Measurements from ENCODE around the gene KCND1.

Gene KCND1

DNA sequence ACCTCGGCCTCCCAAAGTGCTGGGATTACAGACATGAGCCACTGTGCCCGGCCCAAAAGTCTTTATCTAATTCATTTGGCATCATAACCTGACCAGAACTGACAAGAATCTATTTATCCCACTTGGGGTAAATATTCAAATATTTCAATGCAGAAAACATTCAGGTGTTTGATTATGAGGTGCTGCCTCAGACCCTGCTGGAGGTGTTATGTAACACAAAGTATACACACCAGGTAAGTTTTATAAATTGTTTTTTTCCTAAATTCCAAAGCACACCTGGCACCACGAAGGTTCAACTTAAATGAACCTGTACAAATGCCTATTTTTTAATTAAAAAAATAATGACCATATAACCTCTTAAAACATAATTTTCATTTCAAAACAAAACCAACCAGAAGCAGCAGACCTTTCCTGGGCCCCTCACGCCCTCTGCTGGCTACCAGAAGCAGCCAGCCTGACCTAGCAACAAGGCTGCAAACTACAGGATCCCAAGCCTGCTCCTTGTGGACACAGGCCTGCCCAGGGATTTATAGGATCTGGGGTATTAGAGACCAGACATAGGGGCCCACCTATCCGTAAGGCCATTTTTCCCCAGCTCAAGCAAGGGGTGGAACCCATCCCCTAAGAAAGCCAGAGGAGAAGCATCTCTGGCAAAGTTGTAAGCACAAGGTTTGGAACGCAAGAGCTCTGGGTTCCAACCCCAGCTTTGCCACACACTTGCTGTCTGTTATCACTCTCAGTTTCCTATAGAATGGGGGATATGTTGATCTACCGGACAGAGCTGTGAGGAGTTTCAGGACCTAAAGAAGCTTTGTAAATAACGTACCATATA lies 25.9 kb downstream of the KCND1 start:
- Histone ChIP-seq H3K36me3 (ENCODE audit: insufficient read depth, insufficient read length, low read length) (peaks cover 61% of the 10 kb centered on the region), H3K4me1 (ENCODE audit: insufficient read depth, insufficient read length) (peaks cover 9% of the 10 kb centered on the region), H3K27me3 (ENCODE audit: insufficient read depth, insufficient read length) (no peaks in the 10 kb centered on the region), H3K9me3 (ENCODE audit: insufficient read depth, low read length) (no peaks in the 10 kb centered on the region), H3K9ac (ENCODE audit: insufficient read length, low read depth) (no peak overlapping the region), H3K4me3 (ENCODE audit: insufficient read length, low read depth) (no peak overlapping the region)
- DNase-seq (ENCODE audit: low read depth, low spot score), result no peak
- TF ChIP-seq SUZ12 (IDR thresholded peaks at IDR 0.05; ENCODE audit: extremely low read depth, insufficient read depth, insufficient read length) (no peak), ZNF274 (IDR thresholded peaks at IDR 0.05; ENCODE audit: low read depth, low read length) (no peak), YY1 (IDR thresholded peaks at IDR 0.05; ENCODE audit: insufficient read depth, insufficient read length) (no peak)

DNA sequence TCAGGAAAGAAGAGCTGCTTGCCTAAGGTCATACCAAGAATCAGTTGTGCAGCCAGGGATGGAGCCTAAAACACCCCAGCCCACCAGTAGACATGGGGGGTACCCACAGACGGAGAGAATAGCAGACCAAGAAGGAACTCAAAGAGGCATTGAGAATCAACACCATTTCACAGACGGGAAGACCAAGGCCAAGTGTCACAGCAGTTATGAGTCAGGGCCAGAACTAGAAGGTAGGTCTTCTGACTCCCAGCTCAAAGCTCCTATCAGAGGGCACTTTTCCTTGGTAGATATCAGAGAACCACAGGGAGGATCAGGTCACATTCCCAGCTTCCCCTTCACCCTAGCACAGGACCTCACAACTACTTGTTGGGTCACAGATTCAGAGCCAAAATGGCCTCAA lies 28.7 kb downstream of the KCND1 start:
- Histone ChIP-seq H3K9me3 (ENCODE audit: insufficient read depth, low read length) (no peaks in the 10 kb centered on the region), H3K4me1 (ENCODE audit: insufficient read depth, insufficient read length) (peaks cover 8% of the 10 kb centered on the region), H3K9ac (ENCODE audit: insufficient read length, low read depth) (no peak overlapping the region), H3K36me3 (ENCODE audit: insufficient read depth, insufficient read length, low read length) (peaks cover 71% of the 10 kb centered on the region), H3K27me3 (ENCODE audit: insufficient read depth, insufficient read length) (no peaks in the 10 kb centered on the region), H3K4me3 (ENCODE audit: insufficient read length, low read depth) (no peak overlapping the region)
- TF ChIP-seq ZNF274 (IDR thresholded peaks at IDR 0.05; ENCODE audit: low read depth, low read length), result no peak
- TF ChIP-seq SUZ12 (IDR thresholded peaks at IDR 0.05; ENCODE audit: extremely low read depth, insufficient read depth, insufficient read length), result no peak
- no peak for TF ChIP-seq YY1 (IDR thresholded peaks at IDR 0.05; ENCODE audit: insufficient read depth, insufficient read length)
- DNase-seq (ENCODE audit: low read depth, low spot score), result no peak

DNA sequence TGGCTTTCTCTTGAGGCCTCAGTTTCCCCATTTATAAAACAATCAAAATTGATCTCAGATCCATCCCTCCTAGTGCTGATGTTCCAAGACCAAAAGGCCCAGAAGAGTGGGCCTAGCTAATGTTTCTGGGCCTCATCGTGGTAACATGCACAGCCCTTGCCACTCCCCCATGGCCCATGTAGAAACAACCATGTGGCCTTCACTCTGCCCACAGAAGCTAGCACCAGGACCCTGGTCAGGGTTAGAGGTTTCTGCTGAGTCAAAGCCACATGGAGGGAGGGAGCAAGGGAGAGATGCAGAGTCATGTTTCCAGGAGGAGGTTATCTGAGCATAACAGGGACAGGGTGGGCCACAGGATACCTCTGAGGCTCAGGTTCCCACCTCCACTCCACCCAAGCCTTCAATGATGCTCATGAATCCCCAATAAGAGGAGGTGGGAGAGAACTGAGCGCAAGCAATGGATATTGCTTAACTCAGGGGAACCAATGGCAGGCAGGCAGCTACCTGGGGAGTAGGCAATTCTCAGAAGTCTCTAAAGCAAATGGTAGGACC lies 31.2 kb downstream of the KCND1 start:
- H3K9me3 ChIP-seq (ENCODE audit: insufficient read depth, low read length), result no peaks in the 10 kb centered on the region
- no peaks in the 10 kb centered on the region for H3K27me3 ChIP-seq (ENCODE audit: insufficient read depth, insufficient read length)
- H3K9ac ChIP-seq (ENCODE audit: insufficient read length, low read depth), result no peak overlapping the region
- H3K36me3 ChIP-seq (ENCODE audit: insufficient read depth, insufficient read length, low read length), result peaks cover 66% of the 10 kb centered on the region
- H3K4me1 ChIP-seq (ENCODE audit: insufficient read depth, insufficient read length), result peaks cover 13% of the 10 kb centered on the region
- no peak overlapping the region for H3K4me3 ChIP-seq (ENCODE audit: insufficient read length, low read depth)
- TF ChIP-seq ZNF274 (IDR thresholded peaks at IDR 0.05; ENCODE audit: low read depth, low read length) (no peak), YY1 (IDR thresholded peaks at IDR 0.05; ENCODE audit: insufficient read depth, insufficient read length) (no peak), SUZ12 (IDR thresholded peaks at IDR 0.05; ENCODE audit: extremely low read depth, insufficient read depth, insufficient read length) (no peak)
- DNase-seq (ENCODE audit: low read depth, low spot score), result no peak

DNA sequence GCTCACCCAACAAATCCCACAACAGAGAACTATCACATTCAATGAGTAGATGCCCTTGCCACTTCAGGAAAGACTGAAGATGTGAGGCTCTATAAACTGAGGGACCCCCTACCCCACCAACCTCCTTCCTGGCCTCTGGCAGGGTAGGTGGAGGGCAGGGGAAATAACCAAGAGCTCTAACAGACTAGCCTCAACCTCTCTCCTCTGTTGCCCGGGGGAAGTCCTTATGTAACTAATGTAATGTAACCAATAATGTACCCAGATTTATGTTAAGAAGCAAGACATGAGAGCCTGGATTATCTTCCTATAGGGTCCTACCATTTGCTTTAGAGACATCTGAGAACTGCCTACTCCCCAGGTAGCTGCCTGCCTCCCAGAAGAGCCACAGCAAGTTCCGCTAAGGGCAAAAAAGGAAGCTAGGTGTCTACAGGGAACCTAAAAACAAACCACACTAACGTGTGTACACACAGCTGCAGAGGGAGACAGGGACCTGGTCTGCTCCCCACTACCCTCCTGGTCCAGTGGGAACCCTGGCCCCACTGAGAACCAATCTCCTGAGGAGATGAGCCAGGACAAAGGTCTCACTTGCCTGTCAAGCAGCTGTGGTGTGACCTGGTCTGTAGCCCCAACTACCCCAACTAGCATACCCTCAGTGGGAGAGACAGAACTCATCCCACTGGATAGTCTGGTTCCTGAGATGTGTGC lies 32.0 kb downstream of the KCND1 start:
- TF ChIP-seq SUZ12 (IDR thresholded peaks at IDR 0.05; ENCODE audit: extremely low read depth, insufficient read depth, insufficient read length), result no peak
- no peak for TF ChIP-seq ZNF274 (IDR thresholded peaks at IDR 0.05; ENCODE audit: low read depth, low read length)
- no peak for TF ChIP-seq YY1 (IDR thresholded peaks at IDR 0.05; ENCODE audit: insufficient read depth, insufficient read length)
- peaks cover 71% of the 10 kb centered on the region for H3K36me3 ChIP-seq (ENCODE audit: insufficient read depth, insufficient read length, low read length)
- peaks cover 13% of the 10 kb centered on the region for H3K4me1 ChIP-seq (ENCODE audit: insufficient read depth, insufficient read length)
- no peak overlapping the region for H3K4me3 ChIP-seq (ENCODE audit: insufficient read length, low read depth)
- H3K9ac ChIP-seq (ENCODE audit: insufficient read length, low read depth), result no peak overlapping the region
- H3K9me3 ChIP-seq (ENCODE audit: insufficient read depth, low read length), result no peaks in the 10 kb centered on the region
- DNase-seq (ENCODE audit: low read depth, low spot score), result no peak
- H3K27me3 ChIP-seq (ENCODE audit: insufficient read depth, insufficient read length), result no peaks in the 10 kb centered on the region

DNA sequence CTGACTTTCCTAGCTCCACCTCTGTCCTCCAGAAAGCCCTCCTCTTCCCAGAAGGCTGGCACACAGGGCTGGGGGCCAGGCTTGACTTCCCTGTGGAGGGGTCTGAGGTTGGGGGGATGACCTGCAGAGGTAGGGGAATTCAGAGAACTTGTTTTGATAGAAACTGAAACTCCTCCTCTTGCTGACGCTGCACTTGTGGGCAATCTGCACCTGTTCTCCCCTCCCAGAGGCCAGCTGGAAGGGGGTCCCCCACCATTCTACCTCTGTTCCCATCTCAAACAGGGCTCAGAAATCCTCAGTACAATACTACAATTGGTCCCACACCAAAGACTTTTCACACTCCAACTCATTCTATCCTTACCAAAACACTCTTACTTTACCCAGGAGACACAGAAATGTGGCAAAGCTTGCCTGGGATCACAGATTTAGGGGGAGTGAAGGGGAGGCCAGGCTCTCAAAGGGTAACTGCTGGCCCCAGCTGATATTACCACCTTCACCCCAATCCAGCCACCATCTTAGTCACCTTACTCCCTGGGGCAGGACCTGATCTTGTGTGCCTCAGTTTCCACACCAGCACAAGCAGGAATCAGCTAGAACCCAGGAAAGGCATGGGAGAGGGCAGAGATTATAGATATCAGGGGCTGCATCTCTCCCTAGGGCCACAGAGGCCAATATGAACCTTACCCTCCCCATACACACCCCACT lies 32.8 kb downstream of the KCND1 start:
- Histone ChIP-seq H3K4me3 (ENCODE audit: insufficient read length, low read depth) (no peak overlapping the region), H3K9ac (ENCODE audit: insufficient read length, low read depth) (no peak overlapping the region), H3K27me3 (ENCODE audit: insufficient read depth, insufficient read length) (no peaks in the 10 kb centered on the region), H3K36me3 (ENCODE audit: insufficient read depth, insufficient read length, low read length) (peaks cover 71% of the 10 kb centered on the region), H3K4me1 (ENCODE audit: insufficient read depth, insufficient read length) (peaks cover 13% of the 10 kb centered on the region), H3K9me3 (ENCODE audit: insufficient read depth, low read length) (no peaks in the 10 kb centered on the region)
- no peak for DNase-seq (ENCODE audit: low read depth, low spot score)
- TF ChIP-seq SUZ12 (IDR thresholded peaks at IDR 0.05; ENCODE audit: extremely low read depth, insufficient read depth, insufficient read length), result no peak
- no peak for TF ChIP-seq YY1 (IDR thresholded peaks at IDR 0.05; ENCODE audit: insufficient read depth, insufficient read length)
- no peak for TF ChIP-seq ZNF274 (IDR thresholded peaks at IDR 0.05; ENCODE audit: low read depth, low read length)

DNA sequence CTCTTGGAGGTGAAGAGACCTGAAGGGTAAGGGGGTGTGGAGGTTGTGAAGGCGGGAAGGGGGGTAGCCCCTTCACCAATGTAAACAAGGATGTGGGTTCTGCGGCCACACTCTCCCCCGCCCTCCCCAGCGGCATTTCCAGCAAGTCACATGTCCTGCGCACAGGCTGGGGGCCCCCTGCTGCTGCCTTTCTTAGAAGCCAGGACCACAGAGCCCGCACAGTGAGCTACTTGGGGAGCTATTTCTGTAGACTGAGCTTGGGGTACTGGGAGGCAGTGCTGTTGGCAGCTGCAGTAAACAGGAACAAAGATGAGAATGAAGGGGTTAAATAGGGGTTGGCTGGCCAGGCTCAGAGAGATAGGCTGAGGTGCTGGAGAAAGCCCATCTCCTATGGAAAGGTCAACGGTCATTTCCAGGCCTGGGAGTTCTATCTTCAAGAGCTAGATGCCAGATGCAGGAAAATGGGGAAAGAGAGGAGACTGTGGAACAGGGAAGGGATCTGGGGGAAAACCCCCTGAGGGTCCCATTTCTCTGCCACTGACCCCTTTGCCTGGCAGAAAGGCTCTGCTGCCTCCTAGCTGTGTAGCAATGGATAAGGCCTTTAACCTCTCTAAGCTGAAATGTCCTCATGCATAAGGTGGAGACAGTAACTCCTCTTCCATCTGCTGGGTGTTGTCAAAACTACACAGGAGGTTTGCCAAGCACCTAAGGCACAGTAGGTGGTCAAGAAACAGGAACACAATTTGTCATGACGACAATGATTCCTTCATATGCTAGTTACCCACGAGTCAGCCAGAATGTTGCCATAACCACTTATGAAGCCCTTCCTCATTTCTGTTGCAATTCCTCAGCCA lies 34.4 kb downstream of the KCND1 start:
- H3K4me3 ChIP-seq (ENCODE audit: insufficient read length, low read depth), result no peak overlapping the region
- peak overlapping the region; percentile 57 for H3K9ac ChIP-seq (ENCODE audit: insufficient read length, low read depth)
- H3K27me3 ChIP-seq (ENCODE audit: insufficient read depth, insufficient read length), result no peaks in the 10 kb centered on the region

More for the DNA sequence above, 34.4 kb downstream of the KCND1 start:
- no peak for DNase-seq (ENCODE audit: low read depth, low spot score)
- Histone ChIP-seq H3K9me3 (ENCODE audit: insufficient read depth, low read length) (no peaks in the 10 kb centered on the region), H3K36me3 (ENCODE audit: insufficient read depth, insufficient read length, low read length) (peaks cover 68% of the 10 kb centered on the region), H3K4me1 (ENCODE audit: insufficient read depth, insufficient read length) (peaks cover 13% of the 10 kb centered on the region)
- TF ChIP-seq ZNF274 (IDR thresholded peaks at IDR 0.05; ENCODE audit: low read depth, low read length), result no peak
- TF ChIP-seq SUZ12 (IDR thresholded peaks at IDR 0.05; ENCODE audit: extremely low read depth, insufficient read depth, insufficient read length), result no peak
- TF ChIP-seq YY1 (IDR thresholded peaks at IDR 0.05; ENCODE audit: insufficient read depth, insufficient read length), result no peak
